Esophagus muscularis mucosa (tissue), 3 donors: ENCODE results near the gene PNP.

ENCODE experiments used
- POLR2A ChIP-seq: fragments of 450-650 bp; IDR thresholded peaks from one replicate; pipeline ENCODE4 v1.6.1; 2017; ENCODE audit warnings: antibody characterized with exemption, moderate library complexity, mild to moderate bottlenecking, low read depth
- TF ChIP-seq, protein P1 (sequence below), 3 experiments: fragments of 200-600 bp in 2 of 3; fragments of 450-650 bp in 1 of 3; sonication (generic) in 2 of 3; IDR thresholded peaks; one replicate each; pipeline ENCODE4 v1.5.1; 2017 to 2019; ENCODE audit warnings: antibody characterized with exemption in 3 of 3, mild to moderate bottlenecking in 2 of 3, moderate library complexity in 1 of 3

DNA sequence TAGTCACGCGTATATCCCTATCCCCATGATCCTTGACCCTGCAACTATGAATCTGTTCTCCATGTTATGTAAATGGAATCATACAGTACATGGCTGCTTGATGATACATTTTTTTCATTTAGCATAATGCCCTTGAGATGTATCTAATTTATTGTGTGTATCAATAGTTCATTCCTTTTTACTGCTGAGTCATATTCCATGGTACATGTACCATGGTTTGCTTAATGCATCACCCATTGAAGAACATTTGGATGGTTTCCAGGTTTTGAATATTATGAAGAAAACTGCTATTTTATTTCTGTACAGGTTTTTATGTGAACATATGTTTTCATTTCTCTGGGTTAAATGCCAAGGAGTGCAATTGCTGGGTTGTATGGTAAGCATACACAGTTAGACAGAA lies 32.1 kb downstream of the PNP start:
- TF ChIP-seq, protein P1, sequence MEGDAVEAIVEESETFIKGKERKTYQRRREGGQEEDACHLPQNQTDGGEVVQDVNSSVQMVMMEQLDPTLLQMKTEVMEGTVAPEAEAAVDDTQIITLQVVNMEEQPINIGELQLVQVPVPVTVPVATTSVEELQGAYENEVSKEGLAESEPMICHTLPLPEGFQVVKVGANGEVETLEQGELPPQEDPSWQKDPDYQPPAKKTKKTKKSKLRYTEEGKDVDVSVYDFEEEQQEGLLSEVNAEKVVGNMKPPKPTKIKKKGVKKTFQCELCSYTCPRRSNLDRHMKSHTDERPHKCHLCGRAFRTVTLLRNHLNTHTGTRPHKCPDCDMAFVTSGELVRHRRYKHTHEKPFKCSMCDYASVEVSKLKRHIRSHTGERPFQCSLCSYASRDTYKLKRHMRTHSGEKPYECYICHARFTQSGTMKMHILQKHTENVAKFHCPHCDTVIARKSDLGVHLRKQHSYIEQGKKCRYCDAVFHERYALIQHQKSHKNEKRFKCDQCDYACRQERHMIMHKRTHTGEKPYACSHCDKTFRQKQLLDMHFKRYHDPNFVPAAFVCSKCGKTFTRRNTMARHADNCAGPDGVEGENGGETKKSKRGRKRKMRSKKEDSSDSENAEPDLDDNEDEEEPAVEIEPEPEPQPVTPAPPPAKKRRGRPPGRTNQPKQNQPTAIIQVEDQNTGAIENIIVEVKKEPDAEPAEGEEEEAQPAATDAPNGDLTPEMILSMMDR (IDR thresholded peaks at IDR 0.05): no peak
- no peak for TF ChIP-seq POLR2A
